HG03039 (cell line): ENCODE measurements around the gene KRT5.

ENCODE experiments used
- ATAC-seq: cut with Tn5 transposase; IDR thresholded peaks from one replicate; pipeline ENCODE4 v1.9.1; 2021; ENCODE audit warnings: mild to moderate bottlenecking, moderate library complexity; ENCODE audit not compliant: unreplicated experiment

The KRT5 gene

DNA sequence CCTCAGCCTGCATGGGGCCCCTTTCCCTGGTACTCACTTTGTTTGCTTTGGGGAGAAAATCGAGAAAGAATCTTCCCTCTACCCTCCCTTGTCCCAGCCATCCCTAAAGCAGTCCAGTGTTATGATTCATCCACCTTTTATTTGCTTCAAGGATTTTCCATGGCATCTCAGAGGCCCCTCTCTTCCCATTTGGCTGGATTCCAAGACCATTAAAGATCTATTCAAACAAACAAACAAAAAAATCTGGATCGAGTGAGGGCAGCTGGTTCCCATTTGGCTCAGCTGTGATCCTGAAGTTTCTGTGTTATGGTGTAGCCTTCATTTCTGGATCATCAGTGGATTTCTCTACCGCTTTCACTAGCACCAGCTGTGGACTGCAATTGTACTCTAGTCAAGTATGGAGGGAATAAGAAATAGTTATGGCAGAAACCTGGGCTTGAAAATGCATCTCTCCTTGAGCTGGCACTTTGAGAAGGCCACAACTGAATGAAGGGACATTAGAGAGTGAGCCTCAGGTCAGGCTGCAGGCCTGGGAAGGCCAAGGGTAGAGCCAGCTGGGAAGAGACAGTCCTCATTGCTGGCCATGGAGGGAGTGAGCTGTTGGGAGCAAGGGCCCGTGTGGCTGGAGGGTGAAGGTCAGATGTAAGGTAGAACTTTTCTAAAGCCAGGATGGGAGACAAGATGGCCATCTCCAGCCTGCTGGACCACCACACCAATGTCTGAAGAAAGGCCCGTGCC lies 19.1 kb upstream of the KRT5 start:
- ATAC-seq = no peak

- no peak for ATAC-seq
Measured at GRCh38 chr12:52537101-52537500, 16.9 kb upstream of the KRT5 start.

GRCh38 chr12:52535574-52535973 lies 15.4 kb upstream of the KRT5 start:
- no peak for ATAC-seq

DNA sequence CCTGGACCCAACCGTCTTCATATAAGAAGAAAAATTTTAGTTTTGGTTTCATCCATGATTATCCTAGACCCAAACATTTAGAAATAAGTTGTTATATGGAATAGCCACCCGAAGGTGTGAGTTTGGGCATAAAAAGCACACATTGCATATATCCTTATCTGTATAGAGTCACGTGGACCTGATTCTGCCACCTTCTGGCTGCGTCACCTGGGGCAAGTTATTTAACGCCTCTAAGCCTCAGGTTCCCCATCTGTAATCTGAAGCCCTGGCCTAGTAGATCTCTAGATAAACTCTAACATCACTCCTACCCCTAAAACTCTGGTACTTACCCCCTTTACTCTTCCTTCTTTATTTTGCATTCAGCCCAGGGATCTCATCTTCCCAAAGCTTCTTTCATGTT lies 14.3 kb upstream of the KRT5 start:
- ATAC-seq = no peak

- ATAC-seq = no peak
Measured at GRCh38 chr12:52533686-52534470, 13.7 kb upstream of the KRT5 start.

DNA sequence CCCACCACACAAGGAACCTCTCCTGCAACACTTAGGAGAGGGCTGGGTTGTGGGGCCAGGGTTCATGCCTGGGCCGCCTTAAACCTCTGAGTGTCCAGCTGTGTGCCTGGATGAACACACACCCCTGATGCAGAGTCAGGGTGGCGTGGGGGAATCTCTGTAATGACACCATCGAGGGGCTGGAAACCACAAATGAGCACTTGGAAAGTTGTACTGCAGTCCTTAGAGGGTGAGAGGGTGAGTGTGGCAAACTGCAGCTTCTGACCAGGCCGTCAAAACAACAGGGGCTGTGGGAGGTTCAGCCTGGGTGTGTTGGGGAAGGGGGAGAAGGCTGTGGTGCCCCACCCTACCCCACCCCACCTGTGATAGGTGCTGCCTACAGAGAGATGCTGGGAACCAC lies 12.4 kb upstream of the KRT5 start:
- ATAC-seq = no peak

GRCh38 chr12:52531566-52532300 lies 11.5 kb upstream of the KRT5 start:
- no peak for ATAC-seq

- no peak for ATAC-seq
Measured at GRCh38 chr12:52530905-52531304, 10.7 kb upstream of the KRT5 start.

DNA sequence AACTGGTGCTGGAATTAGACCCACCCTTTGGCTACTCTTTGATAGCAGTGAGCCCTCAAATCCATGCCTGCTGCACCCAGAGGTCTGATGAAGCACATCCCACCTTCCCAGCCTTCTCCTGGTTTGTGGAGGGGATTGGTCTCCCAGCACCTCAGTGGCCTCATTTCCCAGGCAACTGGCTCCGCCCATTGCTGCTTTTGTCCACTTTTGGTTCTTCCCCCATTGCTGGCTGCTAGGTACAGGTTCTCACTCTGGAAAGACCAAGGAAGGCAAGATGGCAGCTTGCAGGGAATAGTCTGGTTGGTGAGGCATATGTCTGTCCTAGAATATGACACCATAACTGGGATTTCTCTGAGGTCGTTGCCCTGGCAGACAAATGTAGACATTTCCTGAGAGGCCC lies 10.2 kb upstream of the KRT5 start:
- ATAC-seq = no peak

DNA sequence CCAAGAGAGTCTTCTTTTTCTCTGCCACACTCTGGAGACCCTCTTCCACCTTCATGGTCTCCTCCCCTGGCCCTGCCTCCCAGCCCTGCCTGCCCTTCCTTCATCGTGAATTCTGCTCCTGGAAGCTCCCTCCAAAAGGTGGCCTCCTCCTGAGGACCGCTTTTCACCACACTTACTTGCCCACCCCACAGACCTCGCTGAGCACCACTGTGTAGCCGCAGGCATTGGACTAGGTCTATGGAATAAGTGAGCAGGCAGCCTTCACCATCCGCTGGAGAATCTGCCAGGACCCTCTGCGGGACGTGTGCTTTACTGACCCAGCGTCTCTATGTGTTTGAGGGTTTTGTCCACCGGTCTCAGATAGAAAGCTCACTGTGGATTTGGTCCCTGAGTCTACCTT lies 9.7 kb upstream of the KRT5 start:
- no peak for ATAC-seq

DNA sequence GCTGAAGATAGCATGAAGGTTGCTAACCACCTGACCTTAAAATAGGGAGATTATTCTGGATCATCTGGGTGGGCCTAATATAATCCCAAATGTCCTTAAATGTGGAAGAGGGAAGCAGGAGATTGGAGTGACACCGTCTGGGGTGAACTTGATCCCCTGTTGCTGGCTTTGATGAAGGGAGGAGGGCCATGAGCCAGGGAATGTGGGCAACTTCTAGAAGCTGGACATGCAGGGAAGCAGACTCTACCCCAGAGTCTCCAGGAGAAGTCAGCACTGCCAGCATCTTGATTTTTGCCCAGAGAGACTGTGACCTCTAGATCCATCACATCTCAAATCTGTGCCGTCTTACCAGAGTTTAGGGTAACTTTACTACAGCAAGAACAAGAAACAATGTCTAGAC lies 9.2 kb upstream of the KRT5 start:
- ATAC-seq = no peak

- no peak for ATAC-seq
Measured at GRCh38 chr12:52528641-52529143, 8.5 kb upstream of the KRT5 start.

- no peak for ATAC-seq
Measured at GRCh38 chr12:52527121-52527800, 7.1 kb upstream of the KRT5 start.

- no peak for ATAC-seq
Measured at GRCh38 chr12:52526511-52526951, 6.3 kb upstream of the KRT5 start.

DNA sequence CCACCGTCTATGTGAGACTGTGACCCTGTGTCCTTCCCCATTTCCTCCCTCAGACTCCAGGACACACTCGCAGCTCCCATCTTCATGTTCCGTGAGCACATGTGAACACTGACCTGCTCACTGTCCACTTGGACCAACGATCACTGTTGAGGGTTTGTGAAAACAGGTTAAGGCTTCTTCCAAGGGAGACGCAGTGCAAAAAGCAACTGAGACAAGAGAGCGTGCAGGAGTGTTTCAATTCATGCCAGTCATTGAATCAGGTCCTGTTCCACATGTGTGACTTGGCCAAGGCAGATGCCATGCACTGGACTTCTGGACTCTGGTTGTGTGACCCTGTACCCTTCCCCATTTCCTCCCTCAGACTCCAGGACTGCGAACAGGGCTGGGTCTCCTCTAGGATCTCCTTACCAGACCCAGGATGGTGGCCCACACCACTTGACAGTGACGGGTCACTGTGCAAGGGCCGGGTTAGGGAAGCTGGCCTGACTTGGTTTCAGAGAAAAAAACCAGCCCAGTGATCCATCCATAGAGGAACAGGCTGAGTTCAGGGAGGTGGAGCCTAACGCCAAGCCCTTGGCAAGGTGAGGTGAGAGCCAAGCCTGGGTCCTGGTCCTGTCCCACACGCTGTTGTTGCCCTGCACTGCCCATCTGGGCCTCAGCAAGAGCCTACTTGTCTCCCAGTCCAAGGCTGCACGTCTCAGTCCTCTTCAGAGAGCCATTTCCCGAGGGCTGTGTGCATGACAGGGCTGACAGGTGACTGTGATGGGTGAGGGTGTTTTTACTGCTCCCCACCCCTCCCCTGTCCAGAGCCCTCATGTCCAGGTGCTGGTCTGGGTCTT lies 5.7 kb upstream of the KRT5 start:
- ATAC-seq = no peak

DNA sequence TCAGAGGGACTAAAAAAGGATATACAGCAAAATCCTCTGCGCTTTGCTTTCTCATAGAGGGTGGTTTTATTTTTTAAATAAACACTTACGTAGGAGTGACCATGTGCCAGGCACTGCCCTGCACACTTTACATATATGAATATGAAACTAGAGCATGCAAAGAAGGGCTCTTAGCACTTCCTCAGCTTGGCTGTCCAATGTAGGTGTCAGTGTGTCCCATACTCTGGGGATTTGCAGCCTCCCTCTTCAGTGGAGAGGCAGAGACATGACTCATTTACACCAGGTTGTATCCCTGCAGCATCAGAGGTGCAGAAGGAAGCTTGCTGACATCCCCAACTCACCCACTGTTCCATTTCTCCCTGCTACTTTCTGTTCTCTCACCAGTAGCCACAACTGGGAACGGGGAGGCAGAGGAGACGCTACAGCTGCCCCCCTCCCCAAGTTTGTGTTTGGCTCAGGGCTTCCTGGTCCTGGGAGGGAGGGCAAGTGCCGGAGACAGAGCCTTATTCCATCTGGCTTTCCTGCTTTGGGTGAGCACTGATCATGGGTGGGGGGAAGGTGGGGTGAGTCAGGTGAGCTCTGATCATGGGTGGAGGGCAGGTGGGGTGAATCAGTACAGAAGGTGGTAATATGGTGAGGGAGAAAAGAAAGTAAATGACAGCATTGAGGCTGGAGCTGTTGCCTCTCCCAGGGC lies 4.9 kb upstream of the KRT5 start:
- no peak for ATAC-seq

- ATAC-seq = no peak
Measured at GRCh38 chr12:52524241-52524897, 4.2 kb upstream of the KRT5 start.

DNA sequence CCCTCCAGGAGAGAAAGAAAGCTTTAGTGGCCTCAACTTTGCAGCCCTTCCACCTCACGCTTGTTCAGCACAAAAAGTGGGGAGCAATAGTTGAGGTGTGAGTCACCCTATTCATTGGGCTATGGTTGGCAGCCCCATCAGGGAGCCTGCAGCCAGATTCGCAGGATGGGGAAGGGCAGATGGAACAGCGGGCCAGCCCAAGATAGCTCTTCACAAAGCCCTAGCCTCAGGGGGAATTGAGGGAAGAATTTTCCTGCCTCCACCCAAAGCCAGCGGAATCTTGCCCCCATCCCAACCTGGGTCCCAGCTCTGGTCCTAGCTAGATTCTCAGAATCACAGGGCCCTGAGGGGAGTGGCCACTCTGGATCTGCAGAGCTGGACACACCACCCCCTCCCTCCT lies 3.6 kb upstream of the KRT5 start:
- ATAC-seq = no peak
